Fibroblast of skin of right quadriceps (primary cell): ENCODE data around the gene CCL25.
"Not testable (repeated sequence)": the region's sequence is repeated elsewhere in the genome, so short reads cannot be mapped to it uniquely, and the experiment has no call there.

Experiments
- DNase-seq: peaks from one replicate; pipeline ENCODE4 v3.0.0-alpha.2; 2013

The CCL25 gene

GRCh38 chr19:8052464-8052859, at the start of gene CCL25:
TSS of gene CCL25 (plus strand) at chr19:8052760. CDS start at chr19:8053050, 290 bp downstream.
- DNase-seq, result no peak

DNA sequence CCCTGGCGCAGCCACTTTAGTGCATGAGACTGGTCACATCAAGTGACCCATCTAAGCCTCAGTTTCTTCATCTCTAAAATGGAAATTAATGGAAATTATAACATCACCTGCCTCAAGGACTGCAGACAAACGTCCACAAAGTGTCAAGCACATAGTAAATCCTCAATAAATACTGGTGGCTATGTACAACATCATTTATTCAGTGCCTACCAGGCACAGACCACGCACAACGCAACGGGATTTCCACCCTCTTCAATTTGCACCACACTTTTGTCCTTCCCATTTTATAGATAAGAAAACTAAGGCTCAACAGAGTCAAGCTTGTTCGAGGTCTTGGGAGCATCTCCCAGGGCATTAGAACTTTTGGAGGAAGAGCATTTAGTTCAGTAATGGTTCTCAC, 48.6 kb upstream of the CCL25 start:
- no peak for DNase-seq

DNA sequence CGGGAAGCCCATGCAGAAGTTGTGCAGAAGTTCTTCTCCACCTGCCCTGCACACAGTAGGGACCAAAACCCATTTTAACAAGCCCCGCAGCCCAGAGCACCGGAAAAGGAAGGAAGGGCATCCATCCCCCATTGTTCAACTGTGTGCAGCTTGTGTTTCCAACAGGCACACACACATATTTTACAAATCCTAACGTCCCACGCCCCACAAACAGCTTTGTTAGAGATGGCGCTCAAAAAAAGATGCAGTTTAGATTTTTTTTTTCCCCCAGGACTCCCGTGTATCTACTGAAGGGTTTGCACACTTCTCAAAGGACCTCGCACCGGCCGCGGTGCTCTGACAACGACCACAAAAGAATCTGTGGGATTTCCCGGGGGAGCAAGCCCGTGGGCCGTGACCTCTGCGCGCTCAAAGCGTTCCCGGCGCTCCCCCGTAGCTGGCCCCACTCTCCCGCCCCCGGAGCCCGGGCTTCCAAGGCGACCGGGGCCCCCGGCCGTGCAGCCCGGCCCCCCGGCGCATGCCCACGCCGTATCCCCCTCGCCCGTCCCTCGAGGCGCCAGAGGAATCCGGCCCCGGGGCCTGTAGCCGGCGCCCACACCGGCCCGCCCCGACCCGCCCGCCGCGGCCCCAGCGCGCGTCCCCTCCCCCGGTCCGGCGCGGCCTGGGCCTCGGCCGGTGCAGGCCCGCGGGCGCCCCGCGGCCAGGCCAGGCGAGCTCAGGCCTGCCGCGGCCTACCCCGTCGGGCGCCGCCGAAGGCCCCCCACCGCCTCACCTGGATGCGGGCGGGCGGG, 47.6 kb upstream of the CCL25 start:
- no peak for DNase-seq

GRCh38 chr19:8005534-8006256, 46.9 kb upstream of the CCL25 start, which contains the start of gene ELAVL1:
TSS of gene ELAVL1 (minus strand) at chr19:8005641. CDS start at chr19:7991815, 13,826 bp downstream.
- DNase-seq, result peak; percentile 89

DNA sequence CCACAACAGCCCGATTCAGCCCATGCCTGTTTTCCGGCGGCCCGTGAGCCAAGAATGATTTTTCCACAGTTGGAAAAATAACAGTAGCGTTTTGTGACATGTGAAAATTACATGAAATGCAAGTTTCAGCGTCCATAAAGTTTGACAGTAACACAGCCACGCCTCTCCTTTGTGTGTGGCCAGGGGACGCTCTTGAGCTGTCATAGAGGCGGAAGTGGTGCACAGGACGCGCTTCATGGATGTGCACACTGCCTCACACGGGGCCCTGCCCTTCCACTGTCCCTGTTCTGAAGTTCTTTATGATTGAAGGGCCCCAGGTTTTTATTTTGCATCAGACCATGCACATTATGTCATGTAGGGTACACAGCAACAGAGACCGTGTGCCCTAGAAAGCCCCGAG, 34.8 kb upstream of the CCL25 start:
- DNase-seq, result no peak

- DNase-seq, result no peak
These were observed 31.9 kb upstream of the CCL25 start for GRCh38 chr19:8020681-8021080.

- no peak for DNase-seq
These were observed 31.2 kb upstream of the CCL25 start for GRCh38 chr19:8021374-8021773.

DNA sequence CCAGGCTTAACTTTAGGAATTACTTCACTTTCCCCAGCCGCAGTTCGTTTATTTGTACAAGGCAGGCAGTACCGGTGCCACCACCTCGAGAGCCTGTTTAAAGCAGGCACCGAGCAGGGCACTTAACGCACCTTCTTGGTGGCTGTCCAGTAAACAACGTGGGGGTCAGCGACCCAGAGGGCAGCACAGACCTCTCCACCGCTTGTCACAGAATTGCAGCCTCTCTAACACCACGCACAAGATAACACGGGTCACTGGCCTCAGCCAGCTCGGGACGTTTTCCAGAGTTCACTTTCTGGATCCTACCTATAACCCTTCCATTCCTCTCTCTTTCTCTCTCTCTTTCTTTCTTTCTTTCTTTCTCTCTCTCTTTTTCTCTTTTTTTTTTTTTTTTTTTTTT, 30.3 kb upstream of the CCL25 start:
- DNase-seq, result no peak

DNA sequence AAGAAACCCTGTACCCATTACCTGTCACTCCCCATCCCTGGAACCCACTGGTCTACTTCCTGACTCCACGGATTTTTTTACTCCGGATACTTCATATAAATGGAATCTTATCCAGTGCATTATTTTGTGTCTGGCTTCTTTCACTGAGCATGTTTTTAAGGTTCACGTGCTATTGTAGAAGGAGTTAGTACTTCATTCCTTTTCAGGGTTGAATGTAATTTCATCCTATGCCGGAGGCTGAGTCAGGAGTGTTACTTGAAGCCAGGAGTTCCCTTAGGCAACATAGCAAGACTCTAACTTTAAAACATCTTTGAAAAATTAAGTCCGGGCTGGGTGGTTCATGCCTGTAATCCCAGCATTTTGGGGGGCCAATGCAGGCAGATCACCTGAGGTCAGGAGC, 29.2 kb upstream of the CCL25 start:
- no peak for DNase-seq

DNA sequence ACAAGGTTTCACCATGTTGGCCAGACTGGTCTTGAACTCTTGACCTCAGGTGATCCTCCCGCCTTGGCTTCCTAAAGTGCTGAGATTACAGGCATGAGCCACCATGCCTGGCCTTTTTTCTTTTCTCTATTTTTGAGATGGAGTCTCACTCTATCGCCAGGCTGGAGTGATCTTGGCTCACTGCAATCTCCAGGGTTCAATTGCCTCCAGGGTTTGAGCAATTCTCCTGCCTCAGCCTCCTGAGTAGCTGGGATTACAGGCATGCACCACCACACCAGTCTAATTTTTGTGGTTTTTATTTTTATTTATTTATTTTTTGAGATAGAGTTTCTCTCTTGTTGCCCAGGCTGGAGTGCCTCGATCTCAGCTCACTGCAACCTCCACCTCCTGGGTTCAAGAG, 28.3 kb upstream of the CCL25 start:
- DNase-seq, result not testable (repeated sequence)

DNA sequence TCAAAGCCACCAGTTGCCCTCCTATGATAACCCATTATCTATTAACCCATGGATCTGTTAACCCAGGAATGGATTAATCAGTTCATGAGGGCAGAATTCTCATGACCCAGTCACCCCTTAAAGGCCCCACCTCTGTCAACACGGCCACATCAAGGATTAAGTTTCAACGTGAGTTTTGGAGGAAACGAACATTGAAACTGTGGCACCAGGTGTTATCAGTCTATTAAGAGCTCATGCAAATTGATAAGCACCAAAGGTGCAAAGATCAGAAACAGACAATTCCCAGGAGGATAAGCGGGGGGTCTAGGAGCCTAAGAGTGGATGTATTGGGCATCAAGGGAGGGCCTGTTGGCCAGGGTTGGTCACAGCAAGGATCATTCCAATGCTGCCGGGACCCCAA, 27.2 kb upstream of the CCL25 start:
- DNase-seq, result no peak

- DNase-seq, result peak; percentile 32
These were observed 23.5 kb upstream of the CCL25 start for GRCh38 chr19:8028951-8029491.

- DNase-seq, result no peak
These were observed 21.6 kb upstream of the CCL25 start for GRCh38 chr19:8030960-8031359.

DNA sequence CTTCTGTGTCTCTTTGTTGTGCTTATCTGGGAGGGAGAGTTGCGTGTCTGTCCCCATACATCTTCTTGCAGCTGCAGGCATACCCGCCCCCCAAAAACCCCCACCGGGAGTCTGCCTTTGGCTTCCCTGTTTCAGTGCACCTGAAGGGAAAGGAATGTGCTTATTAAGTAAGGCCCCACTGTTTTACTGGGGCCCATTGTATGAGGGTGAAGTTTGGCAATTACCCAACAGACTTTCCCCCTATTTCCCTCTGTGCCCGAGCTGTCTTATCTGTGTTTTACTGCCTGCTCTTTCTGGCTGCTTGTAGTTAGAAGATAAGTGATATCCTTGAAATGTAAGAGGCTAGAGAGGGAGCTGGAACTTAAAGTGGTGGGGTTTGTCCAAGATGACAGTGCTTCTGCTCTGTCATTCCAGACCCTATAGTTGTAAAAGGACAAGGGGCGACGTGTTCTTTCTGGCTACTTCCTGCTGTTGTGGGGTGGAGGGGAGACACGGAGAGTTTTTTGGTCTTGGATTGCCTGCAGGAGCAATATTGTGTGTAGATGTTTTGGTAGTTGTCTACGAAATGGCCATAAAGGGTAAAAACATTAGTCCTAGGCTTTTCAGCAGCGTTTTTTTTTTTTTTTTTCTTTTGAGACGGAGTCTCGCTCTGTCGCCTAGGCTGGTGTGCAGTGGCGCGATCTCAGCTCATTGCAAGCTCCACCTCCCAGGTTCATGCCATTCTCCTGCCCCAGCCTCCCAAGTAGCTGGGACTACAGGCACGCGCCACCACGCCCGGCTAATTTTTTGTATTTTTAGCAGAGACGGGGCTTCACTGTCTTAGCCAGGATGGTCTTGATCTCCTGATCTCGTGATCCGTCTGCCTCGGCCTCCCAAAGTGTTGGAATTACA, 19.0 kb upstream of the CCL25 start:
- DNase-seq, result not testable (repeated sequence)

- no peak for DNase-seq
These were observed 18.4 kb upstream of the CCL25 start for GRCh38 chr19:8034178-8034525.

- DNase-seq, result no peak
These were observed 16.0 kb upstream of the CCL25 start for GRCh38 chr19:8036434-8037099.

DNA sequence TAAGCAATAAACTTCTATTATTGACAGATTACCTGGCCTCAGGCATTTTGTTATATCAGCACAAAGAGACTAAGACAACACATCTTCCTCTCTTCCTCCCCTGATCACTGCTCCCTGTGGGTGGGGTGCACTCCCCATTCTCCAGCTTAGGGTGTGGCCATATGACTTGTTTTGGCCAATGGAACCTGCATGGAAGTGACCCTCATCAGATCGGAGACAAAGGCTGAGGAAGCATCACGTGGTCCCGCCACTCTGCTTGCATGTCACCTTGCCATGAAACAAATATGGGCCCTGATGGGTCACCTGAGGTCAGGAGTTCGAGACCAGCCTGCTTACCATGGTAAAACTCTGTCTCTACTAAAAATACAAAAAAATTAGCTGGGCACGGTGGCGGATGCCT, 13.7 kb upstream of the CCL25 start:
- DNase-seq, result no peak

DNA sequence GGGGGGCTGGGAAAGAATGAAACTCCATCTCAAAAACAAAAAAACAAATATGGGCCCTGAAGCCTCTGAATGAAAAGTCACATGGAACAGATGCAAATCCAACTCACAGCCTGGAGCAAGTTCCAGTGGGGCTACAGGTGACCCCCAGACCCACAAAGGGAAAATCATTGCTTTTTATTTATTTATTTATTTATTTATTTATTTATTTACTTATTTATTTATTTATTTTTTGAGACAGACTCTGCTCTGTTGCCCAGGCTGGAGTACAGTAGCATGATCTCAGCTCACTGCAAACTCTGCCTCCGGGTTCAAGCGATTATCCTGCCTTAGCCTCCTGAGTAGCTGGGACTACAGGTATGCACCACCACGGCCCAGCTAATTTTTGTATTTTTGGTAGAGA, 13.3 kb upstream of the CCL25 start:
- DNase-seq, result no peak

DNA sequence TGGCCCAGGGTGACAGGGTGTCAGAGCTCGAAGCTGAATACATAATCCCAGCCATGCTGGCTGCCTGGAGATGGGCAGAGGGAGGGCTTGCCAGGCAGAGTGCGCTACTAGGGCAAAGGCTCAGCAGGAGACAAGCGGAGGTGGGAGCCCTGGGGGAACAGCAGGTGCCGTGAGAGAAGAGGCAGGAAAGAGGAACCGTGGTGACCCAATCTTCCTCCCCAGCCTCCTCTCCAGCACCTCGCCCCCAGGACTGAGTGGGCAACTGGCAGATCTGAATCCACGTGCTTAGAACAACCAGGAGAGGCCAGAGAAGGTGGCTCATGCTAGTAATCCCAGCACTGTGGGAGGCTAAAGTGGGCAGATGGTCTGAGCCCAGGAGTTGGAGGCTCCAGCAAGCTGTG, 11.0 kb upstream of the CCL25 start:
- no peak for DNase-seq

DNA sequence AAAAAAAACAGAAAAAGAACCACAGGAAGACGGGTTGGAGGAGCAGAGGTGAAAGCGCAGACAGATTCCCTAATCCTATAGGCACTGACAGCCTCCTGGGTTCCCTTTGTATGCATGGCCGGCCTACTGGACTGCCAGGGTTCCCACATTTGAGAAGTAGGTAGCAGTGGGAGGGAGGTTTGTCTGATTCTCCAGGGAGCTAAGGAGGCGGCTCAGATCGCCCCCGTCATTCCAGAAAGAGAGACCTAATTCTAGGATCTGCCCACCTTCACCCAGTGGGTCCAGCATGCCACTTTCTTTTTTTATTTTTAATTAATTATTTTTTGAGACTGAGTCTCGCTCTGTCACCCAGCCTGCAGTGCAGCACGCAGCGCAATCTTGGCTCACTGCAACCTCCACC, 9.7 kb upstream of the CCL25 start:
- DNase-seq, result no peak

GRCh38 chr19:8044018-8044417, 8.5 kb upstream of the CCL25 start:
- DNase-seq, result no peak

DNA sequence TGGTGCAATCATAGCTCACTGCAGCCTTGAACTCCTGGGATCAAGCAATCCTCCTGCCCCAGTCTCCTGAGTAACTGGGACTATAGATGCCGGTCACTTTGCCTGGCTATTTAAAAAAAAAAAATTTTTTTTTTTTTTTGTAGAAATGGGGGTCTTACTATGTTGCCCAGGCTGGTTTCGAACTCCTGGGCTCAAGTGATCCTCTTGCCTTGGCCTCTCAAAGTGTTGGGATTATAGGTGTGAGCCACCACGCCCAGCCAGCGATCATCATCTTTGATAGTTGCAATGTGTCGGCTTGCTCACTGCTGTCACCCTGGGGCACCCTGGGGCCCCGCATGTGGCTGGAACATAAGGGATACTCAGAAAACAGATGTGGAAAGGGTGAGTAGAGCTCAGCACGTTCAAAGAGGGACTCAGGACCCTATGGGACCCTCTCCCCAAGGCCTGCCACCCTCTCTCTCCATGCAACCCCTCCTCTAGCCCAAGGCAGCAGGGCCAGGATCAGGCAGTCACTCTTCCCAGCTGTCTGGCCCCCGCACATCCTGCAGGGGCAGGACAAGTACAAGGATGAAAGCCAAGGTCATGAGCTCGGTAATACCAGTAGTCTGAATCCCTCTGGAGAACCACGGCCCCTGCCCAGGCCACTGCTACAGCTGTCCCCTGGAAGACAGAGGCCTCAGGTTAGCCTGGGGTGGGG, 6.5 kb upstream of the CCL25 start:
- no peak for DNase-seq
